ENCODE data around the gene TIMP1.

The TIMP1 gene

GRCh38 chrX:47560934-47561658 is 21.1 kb upstream of the TIMP1 start, which contains the start of gene ARAF (continued):
- TF ChIP-seq AEBP2 (tag by site-specific recombination; IDR thresholded peaks at IDR 0.05; ENCODE audit: borderline replicate concordance) (no peak), ZNF501 (tag by site-specific recombination; IDR thresholded peaks at IDR 0.05) (peak; percentile 80), ZEB2 (tag by site-specific recombination; IDR thresholded peaks at IDR 0.05) (peak; percentile 88), ZNF157 (tag by site-specific recombination; IDR thresholded peaks at IDR 0.05) (no peak), KLF1 (tag by site-specific recombination; IDR thresholded peaks at IDR 0.05) (peak; percentile 69), ZNF280D (tag by site-specific recombination; IDR thresholded peaks at IDR 0.05) (peak; percentile 64; the same call in 1 of the 2 replicates), ZNF843 (tag by site-specific recombination; IDR thresholded peaks at IDR 0.05) (0 out of 2 replicates have a peak, but pooled peaks have one; percentile 27), ZNF404 (tag by site-specific recombination; IDR thresholded peaks at IDR 0.05) (no peak), ZNF174 (tag by site-specific recombination; IDR thresholded peaks at IDR 0.05) (no peak), ZNF549 (tag by site-specific recombination; IDR thresholded peaks at IDR 0.05) (no peak), RBAK (tag by site-specific recombination; IDR thresholded peaks at IDR 0.05) (no peak), ATF2 (tag by site-specific recombination; IDR thresholded peaks at IDR 0.05; ENCODE audit: low read depth) (no peak), ZFP3 (tag by site-specific recombination; IDR thresholded peaks at IDR 0.05; ENCODE audit: low read depth) (no peak), ZNF629 (tag by site-specific recombination; IDR thresholded peaks at IDR 0.05) (peak; percentile 33; the same call in 1 of the 2 replicates), TSHZ1 (tag by site-specific recombination; IDR thresholded peaks at IDR 0.05; ENCODE audit: borderline replicate concordance) (no peak), EGR2 (tag by site-specific recombination; IDR thresholded peaks at IDR 0.05; ENCODE audit: low read depth) (0 out of 2 replicates have a peak, but pooled peaks have one; percentile 46), OVOL3 (tag by site-specific recombination; IDR thresholded peaks at IDR 0.05) (peak; percentile 33; the same call in 1 of the 2 replicates), REPIN1 (tag by site-specific recombination; IDR thresholded peaks at IDR 0.05; ENCODE audit: low read depth) (no peak), ZBTB44 (tag by site-specific recombination; IDR thresholded peaks at IDR 0.05) (no peak), ELK4 (IDR thresholded peaks at IDR 0.05; ENCODE audit: borderline replicate concordance, low read depth, low read length) (no peak), ZBTB6 (tag by site-specific recombination; IDR thresholded peaks at IDR 0.05) (no peak), YY1 (tag by site-specific recombination; IDR thresholded peaks at IDR 0.05) (peak; percentile 83), ZXDB (tag by site-specific recombination; IDR thresholded peaks at IDR 0.05) (peak; percentile 79), ZNF580 (tag by site-specific recombination; IDR thresholded peaks at IDR 0.05) (no peak; the same call in 1 of the 2 replicates), ZNF302 (tag by site-specific recombination; IDR thresholded peaks at IDR 0.05; ENCODE audit: low read depth) (no peak)
